Epithelial cell of prostate (primary cell): ENCODE results near the gene TBC1D1.
"Not testable (repeated sequence)": the region's sequence is repeated elsewhere in the genome, so short reads cannot be mapped to it uniquely, and the experiment has no call there.

ENCODE experiments used
- DNase-seq: peaks from one replicate; pipeline ENCODE4 v3.0.0-alpha.2; 2011; ENCODE audit warnings: low read depth, low spot score
- H3K27ac ChIP-seq: fragments of 450-650 bp; 2 replicates; pipeline ENCODE4 v1.5.1; 2017; ENCODE audit warnings: mild to moderate bottlenecking

TBC1D1 gene

DNA sequence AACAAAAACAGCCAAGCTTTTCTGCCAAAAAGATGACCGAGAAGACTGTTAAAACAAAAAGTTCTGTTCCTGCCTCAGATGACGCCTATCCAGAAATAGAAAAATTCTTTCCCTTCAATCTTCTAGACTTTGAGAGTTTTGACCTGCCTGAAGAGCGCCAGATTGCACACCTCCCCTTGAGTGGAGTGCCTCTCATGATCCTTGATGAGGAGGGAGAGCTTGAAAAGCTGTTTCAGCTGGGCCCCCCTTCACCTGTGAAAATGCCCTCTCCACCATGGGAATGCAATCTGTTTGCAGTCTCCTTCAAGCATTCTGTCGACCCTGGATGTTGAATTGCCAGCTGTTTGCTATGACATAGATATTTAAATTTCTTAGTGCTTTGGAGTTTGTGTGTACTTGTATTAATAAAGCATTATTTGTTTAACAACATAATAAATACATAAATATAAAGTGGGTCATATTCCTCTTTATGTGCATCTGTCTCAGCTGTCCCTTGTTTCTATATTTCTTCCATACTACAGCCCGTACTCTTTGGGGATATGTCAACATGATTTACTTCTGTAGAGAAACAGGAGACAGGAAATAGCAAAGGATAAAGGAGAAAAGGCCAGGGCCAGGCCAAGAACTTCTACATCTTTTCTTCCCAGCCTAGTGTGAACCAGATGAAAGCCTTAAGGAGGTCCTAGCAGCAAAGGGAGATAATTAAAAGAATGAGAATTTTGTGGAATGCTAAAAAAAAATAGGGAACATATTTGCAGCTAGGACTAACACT, 70.0 kb downstream of the TBC1D1 start:
- H3K27ac ChIP-seq: no peak overlapping the region
- no peak for DNase-seq

DNA sequence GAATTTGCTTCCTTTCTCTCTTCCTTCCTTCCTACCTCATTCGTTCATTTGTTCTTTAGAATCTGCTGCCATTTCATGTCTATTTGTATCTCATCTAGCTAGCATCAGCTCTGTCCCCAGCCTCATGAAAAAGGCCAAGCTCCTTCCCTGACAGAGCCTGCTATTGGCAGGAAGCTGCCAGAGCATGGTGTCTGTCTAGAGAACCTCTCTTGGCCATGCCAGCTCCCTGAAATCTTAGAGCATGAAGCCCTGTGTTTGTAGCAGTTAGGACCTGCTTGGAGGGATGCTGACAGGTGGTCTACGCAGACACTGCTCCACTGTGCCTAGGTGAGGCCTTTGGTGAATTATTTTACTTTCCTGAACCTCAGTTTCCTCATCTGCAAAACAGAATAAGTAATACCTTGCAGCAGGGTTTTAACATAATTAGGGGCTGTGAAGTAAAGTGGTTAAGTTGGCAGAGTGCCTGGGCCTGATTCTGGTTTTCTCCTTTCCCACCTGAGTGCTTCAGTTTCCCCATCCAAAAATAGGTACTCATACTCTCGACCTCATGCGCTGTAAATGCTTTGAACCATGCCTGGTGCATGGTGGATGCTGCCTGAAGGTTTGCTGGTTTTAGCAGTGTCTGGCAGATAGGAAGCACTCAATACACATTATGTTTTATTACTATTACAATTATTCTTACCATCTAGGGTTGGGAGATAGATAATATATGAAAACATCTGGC, 74.0 kb downstream of the TBC1D1 start:
- no peak overlapping the region for H3K27ac ChIP-seq
- DNase-seq: no peak

DNA sequence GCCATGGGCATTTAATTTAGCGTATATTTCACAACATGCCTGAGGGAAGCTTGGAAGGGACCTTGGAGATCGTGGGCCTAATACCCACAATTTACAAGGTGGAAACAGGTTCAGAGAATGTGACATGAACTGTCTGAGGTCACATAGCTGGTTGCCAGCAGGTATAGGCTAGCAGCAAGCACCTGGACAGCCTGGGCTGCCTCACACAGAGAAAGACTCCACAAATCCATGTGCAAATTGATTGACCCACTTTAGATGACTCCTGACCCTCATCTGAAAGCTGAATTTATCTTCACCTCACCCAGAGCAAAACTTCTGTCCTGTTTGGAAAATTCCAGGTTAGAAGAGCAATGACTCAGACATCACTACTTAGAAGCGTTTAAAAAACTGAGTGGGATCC, 75.2 kb downstream of the TBC1D1 start:
- H3K27ac ChIP-seq: no peak overlapping the region

DNA sequence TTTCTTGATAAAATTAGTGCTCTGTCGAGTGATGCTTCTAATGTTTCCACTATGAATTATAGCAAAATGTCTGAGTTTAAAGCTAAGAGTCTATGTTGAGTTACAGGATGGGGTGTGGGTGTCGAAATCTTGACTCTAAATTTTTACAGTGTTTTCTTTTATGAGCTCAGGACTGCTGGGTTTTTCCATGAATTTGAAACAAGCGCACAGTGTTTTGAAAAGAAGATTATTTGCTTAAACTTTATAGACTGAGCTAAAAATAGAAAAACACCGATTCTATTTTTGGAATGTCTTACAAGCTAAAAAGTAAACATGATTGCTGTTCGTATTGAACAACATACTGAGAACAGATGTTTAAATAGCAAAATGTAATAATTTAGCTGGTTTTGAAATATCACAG, 76.9 kb downstream of the TBC1D1 start:
- DNase-seq: no peak
- H3K27ac ChIP-seq: no peak overlapping the region

More for the DNA sequence above, 75.2 kb downstream of the TBC1D1 start:
- DNase-seq: no peak

DNA sequence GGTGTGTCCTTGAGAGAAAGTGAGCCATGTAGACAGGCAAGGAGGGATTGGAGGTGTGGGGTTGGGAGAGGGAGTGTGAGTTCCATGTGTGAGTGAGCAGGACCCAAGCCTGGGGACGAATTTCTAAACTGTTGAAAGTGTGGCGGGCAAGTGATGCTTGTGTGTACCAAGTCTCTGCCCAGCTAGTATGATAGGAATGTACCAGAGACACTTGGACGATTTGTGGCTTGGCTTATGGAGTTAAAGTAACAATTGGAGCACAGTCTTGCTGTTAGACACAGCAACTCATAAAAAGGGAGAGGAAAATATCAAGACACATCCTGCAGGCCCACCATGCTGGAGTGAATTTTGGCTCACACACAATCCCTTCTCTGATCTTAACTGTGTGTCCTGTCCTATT, 77.9 kb downstream of the TBC1D1 start:
- no peak overlapping the region for H3K27ac ChIP-seq
- no peak for DNase-seq

DNA sequence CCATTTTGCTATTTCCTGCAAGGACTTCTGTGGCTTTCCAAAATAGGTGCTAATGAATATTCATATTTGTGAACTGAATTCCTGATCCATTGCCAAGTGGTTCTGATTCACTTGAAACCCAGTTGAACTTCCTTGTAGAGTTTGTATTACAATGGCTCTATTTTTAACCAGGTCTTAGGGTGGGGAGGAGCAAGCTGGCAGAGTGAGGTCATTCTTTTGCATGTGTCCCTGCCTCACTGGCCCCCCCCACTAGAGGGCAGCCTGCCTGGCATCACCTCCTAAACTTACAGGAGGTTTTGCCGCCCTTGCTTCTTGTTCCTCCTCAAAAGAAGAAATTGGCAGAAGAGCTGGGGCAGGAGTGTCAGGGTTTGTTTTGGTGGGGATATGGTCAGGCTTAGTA, 79.8 kb downstream of the TBC1D1 start:
- peak; percentile 85 for DNase-seq
- H3K27ac ChIP-seq: no peak overlapping the region

DNA sequence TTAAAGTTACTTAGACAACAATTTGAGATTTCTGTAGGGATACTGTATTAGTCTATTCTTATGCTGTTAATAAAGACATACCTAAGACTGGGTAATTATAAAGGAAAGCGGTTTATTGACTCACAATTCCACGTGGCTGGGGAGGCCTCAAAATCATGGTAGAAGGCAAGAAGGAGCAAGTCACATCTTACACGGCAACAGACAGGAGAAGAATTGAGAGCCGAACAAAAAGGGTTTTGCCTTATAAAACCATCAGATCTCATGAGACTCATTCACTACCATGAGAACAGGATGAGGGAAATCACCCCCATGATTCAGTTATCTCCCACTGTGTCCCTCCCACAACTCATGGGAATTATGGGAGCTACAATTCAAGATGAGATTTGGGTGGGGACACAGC, 80.3 kb downstream of the TBC1D1 start:
- H3K27ac ChIP-seq: no peak overlapping the region
- DNase-seq: no peak

DNA sequence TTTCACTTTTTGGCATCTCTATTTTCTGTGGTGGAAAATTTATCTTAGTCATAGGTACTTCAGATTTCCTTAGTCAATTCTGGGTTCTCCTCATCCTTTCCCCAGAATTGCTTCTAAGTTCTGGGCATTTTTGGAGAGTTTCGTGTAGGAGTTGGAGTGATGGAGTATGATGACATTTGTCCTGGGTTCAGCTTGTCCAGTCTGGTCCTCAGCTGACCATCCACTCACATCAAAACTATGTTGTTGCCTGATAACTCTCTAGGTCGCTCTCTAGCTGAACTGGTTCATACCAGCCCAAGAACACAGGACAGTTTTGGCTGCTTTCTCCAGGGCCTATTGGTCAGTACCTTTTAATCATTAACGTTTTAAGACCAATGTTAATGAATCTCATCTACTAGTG, 82.6 kb downstream of the TBC1D1 start:
- no peak for DNase-seq
- H3K27ac ChIP-seq: no peak overlapping the region

DNA sequence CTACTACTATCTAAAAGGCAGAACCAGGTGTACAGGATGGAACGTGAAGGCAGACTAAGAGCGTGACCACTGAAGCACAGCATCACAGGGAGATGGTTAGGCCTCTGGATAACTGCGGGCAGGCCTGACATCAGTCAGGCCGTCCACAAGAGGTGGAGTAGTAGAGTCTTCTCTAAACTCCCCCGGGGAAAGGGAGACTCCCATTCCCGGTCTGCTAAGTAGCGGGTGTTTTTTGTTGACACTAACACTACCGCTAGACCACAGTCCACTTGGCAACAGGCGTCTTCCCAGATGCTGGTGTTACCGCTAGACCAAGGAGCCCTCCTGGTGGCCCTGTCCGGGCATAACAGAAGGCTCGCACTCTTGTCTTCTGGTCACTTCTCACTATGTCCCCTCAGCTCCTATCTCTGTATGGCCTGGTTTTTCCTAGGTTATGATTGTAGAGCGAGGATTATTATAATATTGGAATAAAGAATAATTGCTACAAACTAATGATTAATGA, 84.5 kb downstream of the TBC1D1 start:
- H3K27ac ChIP-seq, DNase-seq: not testable (repeated sequence)

DNA sequence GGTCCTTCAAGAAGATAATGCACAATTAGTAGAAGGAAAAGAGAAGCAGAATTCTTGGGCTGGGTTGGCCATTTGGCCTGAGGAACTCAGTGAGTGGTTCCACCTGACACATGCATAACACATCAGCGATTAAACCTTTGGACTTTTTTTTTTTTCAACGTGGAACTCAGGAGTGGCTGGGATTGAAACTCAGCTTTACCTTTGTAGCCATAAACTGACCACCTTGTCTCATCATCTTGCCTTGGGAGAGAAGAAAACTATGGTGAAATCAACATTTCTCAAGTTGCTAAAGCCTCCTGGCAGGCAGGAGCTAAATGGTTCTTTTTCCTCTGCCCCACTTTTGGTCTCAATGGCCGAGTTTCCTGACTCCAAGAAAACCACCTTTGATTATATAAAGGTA, 85.6 kb downstream of the TBC1D1 start:
- DNase-seq: no peak
- peak overlapping the region; percentile 70 for H3K27ac ChIP-seq

DNA sequence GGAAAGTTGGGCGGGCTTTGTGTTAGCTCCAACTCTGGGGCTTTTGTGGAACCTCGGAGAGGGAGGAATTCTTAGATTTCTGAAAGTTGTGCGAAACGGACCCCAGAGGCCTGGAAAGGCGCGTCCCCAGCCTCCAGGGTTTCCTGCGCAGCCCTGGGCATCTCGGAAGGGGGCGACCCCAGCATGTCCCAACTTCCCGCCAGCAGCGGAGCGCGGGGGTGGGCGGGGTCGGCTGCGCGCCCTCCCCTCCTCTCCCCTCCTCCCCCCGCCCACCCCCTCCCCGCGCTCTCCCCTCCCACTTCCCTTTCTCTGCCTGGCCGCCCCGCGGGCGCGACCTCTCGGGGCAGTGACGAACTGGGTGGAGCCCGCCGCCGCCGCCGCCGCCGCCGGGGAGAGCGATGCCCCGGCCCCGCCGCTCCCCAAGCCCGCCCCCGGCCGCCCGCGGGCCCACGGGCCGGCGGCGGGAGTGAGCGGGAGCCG, 86.1 kb downstream of the TBC1D1 start:
- DNase-seq: no peak
- H3K27ac ChIP-seq: peak overlapping the region; percentile 70

DNA sequence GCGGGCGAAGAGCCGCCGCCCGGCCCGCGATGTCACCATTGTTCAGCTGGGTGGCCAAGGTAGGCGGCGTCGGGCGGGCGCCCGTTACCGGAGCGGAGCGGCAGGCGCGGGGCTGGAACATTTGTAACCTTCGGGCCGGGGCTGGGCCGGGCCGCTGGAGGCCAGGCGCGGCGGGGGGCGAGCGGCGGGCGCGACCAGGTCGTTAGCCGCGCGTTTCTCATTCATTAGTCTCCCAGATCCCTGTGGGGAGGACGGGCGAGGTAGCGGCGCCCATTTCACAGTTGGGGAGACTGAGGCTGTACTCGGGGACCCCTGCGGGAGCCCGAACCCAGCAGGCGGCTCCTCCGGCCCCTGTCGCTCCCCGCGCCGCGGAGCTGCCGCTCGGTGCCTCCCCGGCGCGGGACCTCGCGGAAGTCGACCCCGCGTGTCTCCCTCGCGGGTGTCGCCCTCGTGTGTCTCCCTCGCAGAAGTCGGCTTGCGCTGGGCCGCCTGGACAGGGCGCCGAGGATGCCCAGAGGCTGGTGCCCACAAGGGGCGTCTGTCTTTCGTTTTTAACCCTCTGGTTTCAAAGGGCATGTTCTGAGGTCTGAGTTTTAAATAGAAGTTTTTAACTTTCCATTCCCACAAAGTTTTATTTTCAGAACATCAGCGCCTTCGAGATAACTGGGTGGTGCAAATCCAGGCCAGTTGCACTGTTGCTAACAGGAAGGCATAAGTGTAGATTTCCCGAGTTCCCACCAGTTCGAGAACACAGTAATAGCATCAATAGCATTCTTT, 86.8 kb downstream of the TBC1D1 start:
- peak overlapping the region; percentile 70 for H3K27ac ChIP-seq
- no peak for DNase-seq

DNA sequence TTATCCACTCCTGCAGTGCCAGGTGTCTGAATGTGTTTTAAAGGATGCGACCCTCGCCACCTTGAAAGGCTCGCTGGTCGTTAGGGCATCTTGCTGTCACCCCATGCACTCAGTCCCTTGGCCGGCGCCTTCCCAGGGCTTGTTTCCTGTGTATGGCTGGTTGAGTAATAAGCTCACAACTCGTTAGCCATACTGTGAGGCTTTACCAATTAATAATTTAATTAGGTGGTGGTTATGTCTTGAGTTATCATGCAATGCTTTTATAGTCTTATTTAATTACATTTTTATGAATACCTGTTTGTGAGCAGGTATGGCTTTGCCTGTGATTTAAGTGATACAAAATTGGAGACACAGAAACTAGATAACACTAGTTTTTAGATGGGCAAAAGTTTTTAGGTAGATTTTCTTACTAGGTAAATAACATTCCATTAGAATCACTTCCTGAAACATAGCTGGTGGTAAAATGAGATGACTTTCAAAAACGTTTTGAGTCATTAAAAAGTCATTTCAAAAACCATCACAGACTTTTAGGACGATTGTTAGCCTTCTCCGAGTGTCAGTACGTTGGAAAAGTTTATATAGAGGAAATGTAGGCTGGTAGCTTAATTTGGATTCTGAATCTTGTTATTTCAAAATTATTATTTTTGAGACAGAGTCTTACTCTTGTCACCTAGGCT, 87.5 kb downstream of the TBC1D1 start:
- no peak for DNase-seq
- H3K27ac ChIP-seq: peak overlapping the region; percentile 70

DNA sequence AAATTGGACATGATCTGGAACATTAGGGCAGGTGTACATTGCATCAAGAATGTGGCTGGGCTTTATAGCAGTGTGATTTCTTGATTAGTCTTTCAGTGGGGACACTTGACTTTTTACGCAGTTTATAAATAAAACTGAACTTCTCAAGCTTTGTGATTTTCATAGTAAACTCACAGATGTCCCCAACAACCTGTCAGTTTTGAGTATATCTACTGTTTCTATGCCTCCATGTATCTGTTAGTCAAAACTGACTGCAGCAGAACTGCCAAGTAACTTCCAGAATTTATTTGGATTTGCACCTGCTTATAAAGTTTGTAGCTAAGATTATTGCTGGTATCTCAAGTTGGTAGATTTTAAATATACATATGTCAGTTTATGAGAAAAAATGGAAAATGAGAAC, 89.4 kb downstream of the TBC1D1 start:
- DNase-seq: no peak
- H3K27ac ChIP-seq: no peak overlapping the region

DNA sequence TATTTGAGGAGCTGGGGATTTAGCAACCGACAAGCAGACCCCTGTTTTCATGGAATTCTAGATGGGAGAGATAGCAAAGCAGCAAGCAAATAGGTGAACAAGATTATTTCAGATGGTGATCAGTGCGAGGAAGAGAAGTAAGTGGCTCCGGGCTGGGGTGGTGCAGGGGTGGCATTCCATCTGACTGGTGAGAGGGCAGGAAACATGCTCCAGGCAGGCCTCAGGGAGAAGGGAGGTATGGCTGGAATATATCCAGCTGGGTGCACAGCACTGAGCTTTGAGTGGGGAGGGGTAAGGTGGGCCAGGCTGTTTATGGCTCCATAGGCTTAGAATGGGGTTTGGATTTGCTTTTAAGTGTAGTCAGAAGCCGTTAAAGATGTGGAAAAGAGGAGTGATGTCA, 90.5 kb downstream of the TBC1D1 start:
- H3K27ac ChIP-seq: no peak overlapping the region

DNA sequence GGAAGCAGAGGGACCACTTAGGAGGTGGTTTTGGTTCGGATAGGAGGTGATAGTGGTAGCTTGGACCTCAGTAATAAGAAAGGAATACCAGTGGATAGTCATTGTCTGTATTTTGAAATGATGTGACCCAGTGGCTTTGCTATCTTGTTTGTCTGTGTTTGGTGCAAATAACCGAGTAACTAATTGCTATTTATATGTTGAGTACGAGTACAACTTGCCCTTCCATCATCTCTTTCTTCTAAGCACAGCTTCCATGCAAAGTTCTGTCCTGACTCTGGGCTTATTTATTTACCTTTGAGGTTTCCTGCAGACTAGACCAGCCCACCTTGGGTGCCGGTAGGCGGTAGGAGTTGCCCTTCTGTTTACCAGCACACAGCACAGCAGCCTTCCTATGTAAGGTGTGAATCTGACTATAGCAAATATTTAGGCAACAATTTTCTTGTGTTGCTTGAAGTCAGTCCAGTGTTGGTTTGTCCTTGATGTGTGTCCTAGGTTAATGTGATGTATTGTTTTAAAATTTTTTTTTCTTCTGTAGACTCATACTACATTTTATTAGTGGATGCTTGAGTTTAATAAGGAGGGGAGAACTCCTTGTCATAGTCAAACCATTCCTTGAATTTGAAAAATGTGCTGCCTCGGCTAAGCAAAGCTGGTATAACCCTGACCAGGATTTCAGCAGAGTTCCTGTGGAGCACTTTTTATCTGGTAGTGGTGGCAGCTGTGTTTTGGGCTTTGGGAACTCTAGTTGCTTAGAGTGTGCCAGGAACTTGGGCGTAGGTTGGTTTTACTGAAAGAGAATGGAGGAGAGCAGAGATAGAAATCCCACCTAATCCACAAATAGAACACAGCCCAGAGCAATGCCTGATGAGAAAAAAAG, 91.2 kb downstream of the TBC1D1 start:
- no peak overlapping the region for H3K27ac ChIP-seq
- DNase-seq: no peak

More for the DNA sequence above, 90.5 kb downstream of the TBC1D1 start:
- no peak for DNase-seq

DNA sequence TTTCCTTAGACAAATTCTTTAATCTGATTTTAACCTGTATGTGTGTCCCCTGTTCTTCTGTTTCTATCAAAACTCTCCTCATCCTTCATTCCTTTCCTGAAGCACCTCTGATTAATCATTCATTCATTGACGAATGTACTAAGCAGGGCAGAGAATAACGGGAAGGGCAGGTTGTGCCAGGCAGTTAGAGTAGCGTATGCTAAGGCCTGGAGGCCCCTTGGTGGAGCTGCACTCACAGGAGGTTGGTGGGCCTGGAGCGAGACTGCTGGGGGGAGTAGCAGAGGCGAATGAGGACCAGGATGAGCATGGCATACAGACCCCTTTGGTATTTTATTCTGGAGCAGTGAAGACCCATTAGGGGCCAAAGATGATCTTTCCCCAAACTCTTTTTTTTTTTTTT, 91.9 kb downstream of the TBC1D1 start:
- no peak overlapping the region for H3K27ac ChIP-seq
- no peak for DNase-seq

DNA sequence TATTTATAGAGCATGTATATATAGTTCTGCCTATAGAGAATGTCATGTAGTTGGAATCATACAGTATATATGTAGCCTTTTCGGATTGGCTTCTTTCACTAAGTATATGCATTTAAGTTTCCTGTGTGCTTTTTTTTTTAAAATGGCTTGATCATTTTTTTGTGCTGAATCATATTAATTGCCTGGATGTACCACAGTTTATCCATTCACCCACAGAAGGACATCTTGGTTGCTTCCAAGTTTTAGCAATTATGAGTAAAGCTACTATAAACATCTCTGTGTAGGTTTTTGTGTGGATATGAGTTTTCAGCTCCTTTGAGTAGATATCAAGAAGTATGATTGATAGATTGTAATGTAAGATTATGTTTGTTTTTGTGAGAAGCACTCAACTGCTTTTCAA, 93.1 kb downstream of the TBC1D1 start:
- no peak overlapping the region for H3K27ac ChIP-seq
- no peak for DNase-seq

DNA sequence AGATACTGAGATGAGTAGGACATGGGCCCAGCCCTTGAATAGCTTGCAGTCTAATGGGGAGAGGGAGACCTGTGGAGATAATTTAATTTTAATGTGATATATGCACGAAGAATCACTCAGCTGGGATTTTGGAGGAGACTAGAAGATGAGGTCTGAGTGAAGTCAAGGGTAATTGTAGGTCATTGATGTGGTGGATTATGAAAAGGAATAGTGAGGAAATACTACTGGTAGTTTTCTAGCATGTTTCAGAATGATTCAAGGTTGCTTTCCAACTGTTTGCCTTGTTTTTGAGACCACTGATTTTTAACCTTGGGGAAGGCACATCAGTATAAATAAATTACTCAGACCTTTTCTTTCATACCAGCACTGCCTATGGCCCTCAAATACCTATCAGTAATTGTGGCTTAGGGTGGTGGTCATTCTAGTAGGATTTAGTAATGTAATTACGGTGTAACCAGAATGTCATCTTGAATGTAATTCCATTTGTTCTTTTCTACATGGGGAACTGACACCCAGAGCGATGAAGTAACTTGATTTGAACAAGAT, 94.9 kb downstream of the TBC1D1 start:
- no peak for DNase-seq
- H3K27ac ChIP-seq: no peak overlapping the region
